Smooth muscle cell (in vitro differentiated cells): ENCODE measurements around the gene FAM180A. TPM values are rescaled to one million over a fixed set of nuclear protein-coding genes. Genes with fewer than 3 reads are reported as not detected.

Experiments used
- DNase-seq: peaks from one replicate; lab custom pipeline; 2025; ENCODE audit not compliant: unreplicated experiment; lab: John Stamatoyannopoulos, UW
- H2AFZ ChIP-seq: fragments of 200-600 bp; sonication (generic); 2 replicates; pipeline ENCODE4 v1.6.0; 2016; ENCODE audit warnings: antibody characterized with exemption, low read depth, mild to moderate bottlenecking
- H3F3A ChIP-seq: fragments of 200-600 bp; sonication (generic); 2 replicates; pipeline ENCODE4 v1.6.0; 2017; ENCODE audit warnings: antibody characterized with exemption, low read depth
- H3K27ac ChIP-seq: fragments of 200-600 bp; sonication (generic); 2 replicates; pipeline ENCODE4 v1.5.1; 2016; ENCODE audit warnings: low read depth, mild to moderate bottlenecking
- H3K27me3 ChIP-seq: fragments of 200-600 bp; sonication (generic); 2 replicates; pipeline ENCODE4 v1.6.1; 2016; ENCODE audit warnings: low read depth, mild to moderate bottlenecking
- H3K36me3 ChIP-seq: fragments of 200-600 bp; sonication (generic); 2 replicates; pipeline ENCODE4 v1.5.1; 2016; ENCODE audit warnings: low read depth
- H3K4me1 ChIP-seq: fragments of 200-600 bp; sonication (generic); 2 replicates; pipeline ENCODE4 v1.5.1; 2016; ENCODE audit warnings: low read depth
- H3K4me2 ChIP-seq: fragments of 200-600 bp; sonication (generic); 2 replicates; pipeline ENCODE4 v1.6.0; 2016; ENCODE audit warnings: mild to moderate bottlenecking
- H3K4me3 ChIP-seq: fragments of 200-600 bp; sonication (generic); 2 replicates; pipeline ENCODE4 v1.5.1; 2016; ENCODE audit warnings: mild to moderate bottlenecking
- H3K79me2 ChIP-seq: fragments of 200-600 bp; sonication (generic); 2 replicates; pipeline ENCODE4 v1.6.0; 2016; ENCODE audit warnings: low read depth, mild to moderate bottlenecking
- H3K9ac ChIP-seq: fragments of 200-600 bp; sonication (generic); 2 replicates; pipeline ENCODE4 v1.6.0; 2016; ENCODE audit warnings: low read depth
- H3K9me3 ChIP-seq: fragments of 200-600 bp; sonication (generic); replicated peaks from 2 replicates; pipeline ENCODE4 v1.5.1; 2016; ENCODE audit warnings: low read depth
- H4K20me1 ChIP-seq: fragments of 200-600 bp; sonication (generic); 2 replicates; pipeline ENCODE4 v1.6.0; 2016; ENCODE audit warnings: low read depth
- CTCF ChIP-seq: fragments of 200-600 bp; sonication (generic); IDR thresholded peaks from 2 replicates; pipeline ENCODE4 v1.5.1; 2017; ENCODE audit warnings: borderline replicate concordance, mild to moderate bottlenecking, antibody characterized with exemption; ENCODE audit not compliant: insufficient read depth, poor library complexity, severe bottlenecking
- WGBS: methylation state at CpG from one replicate; pipeline ENCODE4 v1.1.7; 2016; ENCODE audit warnings: low lambda C conversion rate; 5-methylcytosine and 5-hydroxymethylcytosine counted together
- polyA plus RNA-seq: library from polyadenylated mRNA; unstranded; fragments of >200 nt; fragmentation: Nextera tagmentation; extraction: Ambion mirVana; gene quantifications from 2 replicates; pipeline ENCODE4 v1.2.1, GENCODE V29; 2016
- total RNA-seq: library from RNA; depleted of rRNA; stranded (reverse); fragments of >200 nt; gene quantifications from 2 replicates; pipeline ENCODE4 v1.2.3, GENCODE V29; 2014

Gene FAM180A
- total and polyA plus RNA-seq, 2 experiments from 2014 or later: 0.14 TPM; not detected in 1

- Histone ChIP-seq H3K36me3 (no peaks in the 10 kb centered on the region), H3K27me3 (no peaks in the 10 kb centered on the region), H3K4me1 (no peaks in the 10 kb centered on the region), H3K4me2 (no peak within 1 kb of the TSS), H2AFZ (no peak within 1 kb of the TSS), H3K79me2 (no peaks in the 10 kb centered on the region), H3K9ac (no peak within 1 kb of the TSS), H3K4me3 (no peak within 1 kb of the TSS), H4K20me1 (no peaks in the 10 kb centered on the region), H3K27ac (no peak within 1 kb of the TSS), H3F3A (no peaks in the 10 kb centered on the region), H3K9me3 (no peaks in the 10 kb centered on the region)
- DNase-seq: no peak
- WGBS: 63% methylated on average over 11 of the region's 11 CpGs
- no peak for TF ChIP-seq CTCF
Measured at GRCh38 chr7:135728136-135728669, 20.4 kb downstream of the FAM180A start, which contains the start of gene SLC13A4. SLC13A4 (minus strand) TSS chr7:135728186; CDS start chr7:135727496, 690 bp downstream.

- no peaks in the 10 kb centered on the region for H3K27me3 ChIP-seq
- no peaks in the 10 kb centered on the region for H3K4me1 ChIP-seq
- no peak for DNase-seq
- H3K9ac ChIP-seq: no peak overlapping the region
- H3F3A ChIP-seq: no peaks in the 10 kb centered on the region
- no peak overlapping the region for H2AFZ ChIP-seq
- TF ChIP-seq CTCF: no peak
- H4K20me1 ChIP-seq: no peaks in the 10 kb centered on the region
- H3K79me2 ChIP-seq: no peaks in the 10 kb centered on the region
- WGBS: 97% methylated on average over 28 of the region's 30 CpGs
- no peak overlapping the region for H3K4me2 ChIP-seq
- no peak overlapping the region for H3K27ac ChIP-seq
- H3K9me3 ChIP-seq: no peaks in the 10 kb centered on the region
- H3K36me3 ChIP-seq: no peaks in the 10 kb centered on the region
- no peak overlapping the region for H3K4me3 ChIP-seq
Measured at GRCh38 chr7:135726911-135727673, 21.5 kb downstream of the FAM180A start.

- no peaks in the 10 kb centered on the region for H3K9me3 ChIP-seq
- H3K79me2 ChIP-seq: no peaks in the 10 kb centered on the region
- 47% methylated on average over 5 of the region's 5 CpGs for WGBS
- no peak overlapping the region for H3K9ac ChIP-seq
- H3K4me2 ChIP-seq: no peak overlapping the region
- H2AFZ ChIP-seq: no peak overlapping the region
- no peaks in the 10 kb centered on the region for H3K27me3 ChIP-seq
- DNase-seq: no peak
- H4K20me1 ChIP-seq: no peaks in the 10 kb centered on the region
- no peaks in the 10 kb centered on the region for H3K4me1 ChIP-seq
- TF ChIP-seq CTCF: no peak
- no peak overlapping the region for H3K4me3 ChIP-seq
- no peak overlapping the region for H3K27ac ChIP-seq
- no peaks in the 10 kb centered on the region for H3F3A ChIP-seq
- no peaks in the 10 kb centered on the region for H3K36me3 ChIP-seq
Measured at GRCh38 chr7:135726276-135726788, 22.3 kb downstream of the FAM180A start.
